GM21360 (cell line): ENCODE measurements around the gene AKAP13.
"Not testable (repeated sequence)": the region's sequence is repeated elsewhere in the genome, so short reads cannot be mapped to it uniquely, and the experiment has no call there.

ENCODE experiments used
- ATAC-seq: cut with Tn5 transposase; IDR thresholded peaks from one replicate; pipeline ENCODE4 v1.9.1; 2021; ENCODE audit warnings: mild to moderate bottlenecking, moderate library complexity; ENCODE audit not compliant: unreplicated experiment

Gene AKAP13

GRCh38 chr15:85470563-85471271 is 90.3 kb downstream of the AKAP13 start:
- ATAC-seq = no peak

GRCh38 chr15:85472349-85472748 is 91.9 kb downstream of the AKAP13 start:
- ATAC-seq = no peak

DNA sequence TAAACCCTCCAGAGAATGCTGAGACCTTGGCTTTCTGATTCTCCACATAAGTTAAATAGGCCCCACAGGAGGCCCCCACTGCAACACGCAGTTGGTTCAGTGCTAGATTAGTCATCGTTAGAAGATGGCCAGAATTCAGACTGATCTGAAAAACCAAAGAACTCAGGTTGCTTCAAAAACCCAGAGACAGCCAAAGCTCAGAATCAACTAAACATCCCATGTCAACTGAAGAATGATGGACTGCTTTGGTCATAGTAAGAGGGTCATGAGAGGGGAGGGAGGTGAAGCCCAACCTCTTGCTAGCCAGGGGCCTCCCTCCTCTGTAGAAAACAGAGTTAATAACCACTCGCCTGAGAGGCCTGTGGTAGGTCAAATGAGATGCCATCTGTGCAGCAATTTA is 93.1 kb downstream of the AKAP13 start:
- ATAC-seq = no peak

GRCh38 chr15:85474700-85475316 is 94.4 kb downstream of the AKAP13 start:
- ATAC-seq = no peak

DNA sequence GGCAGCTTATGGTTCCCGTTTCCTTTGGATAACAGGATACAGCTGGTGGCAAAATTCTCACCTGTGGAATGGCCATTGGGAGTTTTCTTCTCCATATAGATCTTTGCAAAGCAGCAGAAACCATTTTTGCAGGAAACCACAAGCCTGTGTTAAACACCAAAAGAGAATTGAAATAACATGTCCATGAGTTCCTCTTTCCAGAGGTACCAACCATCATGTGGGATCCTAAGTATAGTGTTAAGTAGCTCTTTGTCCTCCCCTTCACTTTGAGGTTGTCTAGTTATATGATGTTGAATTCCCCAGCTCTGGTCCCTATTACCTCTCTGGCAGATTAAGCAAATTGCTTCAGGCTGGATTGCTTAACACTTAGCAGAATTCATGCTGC is 94.9 kb downstream of the AKAP13 start:
- no peak for ATAC-seq

DNA sequence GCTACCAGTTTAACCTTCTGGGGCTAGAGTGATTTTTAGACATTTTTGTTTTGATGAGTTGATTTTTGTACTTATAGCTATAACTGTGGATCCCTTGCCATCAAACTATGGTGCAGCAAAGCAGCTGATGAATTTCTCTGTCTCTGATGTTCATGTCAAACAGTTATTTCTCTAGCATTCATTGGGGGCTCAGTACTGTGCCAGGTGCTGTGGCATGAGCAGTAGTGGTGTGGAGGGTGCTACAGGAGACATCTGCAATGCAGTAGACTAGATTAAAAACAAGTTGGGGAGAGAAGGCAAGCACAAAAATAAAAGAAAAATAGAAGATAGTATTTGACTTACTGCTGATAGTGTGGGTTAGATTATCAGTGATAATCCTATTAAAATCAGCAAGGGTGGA is 95.3 kb downstream of the AKAP13 start:
- no peak for ATAC-seq

DNA sequence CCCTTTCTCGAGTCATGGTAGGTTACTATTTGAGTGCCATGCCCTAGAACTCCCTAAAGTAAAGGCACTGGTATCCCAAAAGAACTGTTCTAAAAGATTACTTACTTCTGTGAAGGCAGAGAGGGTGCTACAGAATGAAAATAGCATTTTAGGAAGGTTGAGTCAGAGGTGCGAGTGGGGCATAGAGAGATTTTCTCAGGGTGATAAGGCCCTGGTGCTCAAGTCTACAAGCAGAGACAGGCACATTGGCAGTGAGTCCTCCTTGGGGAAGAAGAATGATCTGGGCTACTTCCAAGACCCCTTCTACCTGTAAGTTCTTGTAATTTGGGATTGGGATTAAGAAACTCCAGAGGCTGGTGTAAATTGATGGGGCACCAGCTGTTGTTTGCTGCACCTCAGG is 96.7 kb downstream of the AKAP13 start:
- no peak for ATAC-seq

DNA sequence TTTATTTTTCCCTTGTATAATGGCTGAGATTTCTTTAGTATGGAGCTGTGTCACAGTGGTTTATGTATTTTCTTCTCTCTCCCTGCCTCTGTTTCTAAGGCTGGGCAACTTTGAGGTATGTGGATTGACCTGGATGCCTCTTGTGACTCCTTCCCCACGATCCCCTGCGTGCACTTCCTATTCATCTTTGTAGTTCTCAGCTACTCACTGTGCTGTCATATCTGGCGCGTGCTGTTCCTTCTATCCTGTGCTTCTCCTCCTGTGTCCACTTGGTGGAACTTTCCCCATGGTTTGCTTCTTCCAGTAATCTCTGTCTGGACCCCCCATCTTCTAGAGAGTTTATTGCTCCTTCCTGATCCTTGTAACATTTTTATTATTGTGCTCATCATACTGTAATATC is 97.3 kb downstream of the AKAP13 start:
- no peak for ATAC-seq

- ATAC-seq = no peak
Measured at GRCh38 chr15:85479071-85479647, 98.8 kb downstream of the AKAP13 start.

GRCh38 chr15:85480923-85481322 is 100.5 kb downstream of the AKAP13 start:
- no peak for ATAC-seq

DNA sequence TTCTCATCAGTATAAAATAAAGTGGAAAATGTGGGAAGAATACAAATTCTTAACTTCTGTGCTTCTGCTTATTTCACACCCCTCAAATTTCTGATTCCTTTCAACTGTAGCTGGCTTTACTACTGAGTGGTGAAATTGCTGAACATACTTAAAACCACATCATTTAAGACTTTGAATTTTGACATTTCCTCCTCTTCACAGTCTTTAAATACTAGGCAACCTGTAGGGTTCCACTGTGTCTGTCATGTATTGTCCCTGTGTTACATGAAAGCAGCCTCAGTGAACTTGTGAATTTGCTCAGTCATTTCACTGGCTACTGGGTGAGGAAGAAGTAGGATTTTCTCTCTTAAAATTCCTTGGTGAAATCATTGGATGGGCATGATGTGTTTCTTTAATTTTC is 101.1 kb downstream of the AKAP13 start:
- ATAC-seq = not testable (repeated sequence)

- ATAC-seq = no peak
Measured at GRCh38 chr15:85482894-85483293, 102.5 kb downstream of the AKAP13 start.

DNA sequence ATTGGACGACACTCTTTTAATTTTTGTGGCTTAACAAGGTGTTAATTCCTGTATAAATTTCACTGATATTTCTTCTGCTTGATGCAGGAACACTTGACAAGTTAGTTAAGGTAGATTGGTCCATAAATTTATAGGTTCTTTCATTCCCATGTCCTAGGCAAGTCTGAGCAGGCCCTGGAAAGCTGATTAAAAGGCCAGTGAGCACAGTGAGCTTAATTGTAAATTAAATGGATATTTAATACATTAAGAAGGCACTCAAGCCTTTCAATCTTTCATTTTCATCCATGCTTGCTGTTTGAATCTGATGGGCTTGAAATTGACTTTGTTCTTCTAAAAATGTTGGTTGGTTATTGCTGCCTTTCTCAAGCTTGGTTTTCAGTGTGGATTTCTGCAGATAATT is 103.6 kb downstream of the AKAP13 start:
- ATAC-seq = not testable (repeated sequence)

DNA sequence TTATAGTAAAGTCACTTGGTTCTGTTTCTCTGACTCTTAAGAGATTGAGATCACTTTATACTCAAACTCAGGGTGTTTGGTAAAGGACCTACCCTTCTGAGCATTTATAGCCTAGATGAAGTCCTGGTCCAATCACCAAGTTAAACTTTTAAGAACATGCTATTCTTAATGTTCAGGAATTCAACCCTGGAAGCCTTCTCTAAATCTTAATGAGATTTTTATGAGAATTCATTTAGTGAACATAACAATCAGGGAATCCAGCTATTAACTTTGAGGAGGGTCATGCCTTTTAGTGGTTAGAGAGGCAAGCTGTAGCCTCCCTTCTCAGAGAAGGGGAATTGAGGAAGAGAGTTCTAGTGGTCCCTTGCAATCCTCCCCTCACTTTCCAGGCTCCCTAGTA is 104.5 kb downstream of the AKAP13 start:
- ATAC-seq = not testable (repeated sequence)

GRCh38 chr15:85485956-85486567 is 105.7 kb downstream of the AKAP13 start:
- ATAC-seq = peak; percentile 83

- not testable (repeated sequence) for ATAC-seq
Measured at GRCh38 chr15:85487796-85488195, 107.4 kb downstream of the AKAP13 start.

GRCh38 chr15:85488997-85489396 is 108.6 kb downstream of the AKAP13 start:
- ATAC-seq = no peak

- no peak for ATAC-seq
Measured at GRCh38 chr15:85489773-85490493, 109.5 kb downstream of the AKAP13 start.

- no peak for ATAC-seq
Measured at GRCh38 chr15:85490856-85491255, 110.5 kb downstream of the AKAP13 start.

- ATAC-seq = no peak
Measured at GRCh38 chr15:85491691-85492090, 111.3 kb downstream of the AKAP13 start.

DNA sequence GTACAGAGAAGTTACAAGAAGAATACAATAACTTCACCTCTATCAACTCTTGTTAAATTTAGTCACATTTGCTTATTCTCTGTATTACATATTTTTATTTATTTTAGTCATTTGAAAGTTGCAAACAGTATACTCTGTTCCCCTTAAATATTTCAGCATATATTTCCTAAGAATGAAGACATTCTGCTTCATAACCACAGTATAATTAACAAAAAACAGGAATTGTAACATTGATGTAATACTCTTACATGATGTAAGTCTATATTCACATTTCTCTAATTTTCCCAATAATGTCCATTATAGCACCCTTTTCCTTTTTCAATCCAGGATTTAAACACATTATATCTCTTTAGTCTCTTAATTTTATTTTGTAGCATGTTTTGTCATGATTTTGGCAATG is 112.0 kb downstream of the AKAP13 start:
- ATAC-seq = no peak
